HepG2 (cell line): ENCODE data around the gene BHLHE41. TPM values are rescaled to one million over a fixed set of nuclear protein-coding genes. Genes with fewer than 3 reads are reported as not detected.
A peak's percentile ranks its signal among the peaks of the same experiment; 100 is the strongest.

Experiments
- HNRNPH1 ChIP-seq: fragments of 200-400 bp; formaldehyde crosslinking; optimal IDR thresholded peaks from 2 replicates; pipeline ENCODE3; 2017; ENCODE audit warnings: mild to moderate bottlenecking, low read depth, low read length
- POLR2A ChIP-seq, 2 experiments: IDR thresholded peaks; 2 replicates each; pipeline ENCODE4 v1.6.1; 2011; ENCODE audit warnings: low read depth in 2 of 2, low read length in 2 of 2, mild to moderate bottlenecking in 1 of 2, moderate library complexity in 1 of 2; ENCODE audit not compliant: insufficient read depth in 1 of 2
- POLR2G ChIP-seq: fragments of 200-400 bp; formaldehyde crosslinking; IDR thresholded peaks from 2 replicates; pipeline ENCODE4 v1.6.1; 2018; ENCODE audit warnings: mild to moderate bottlenecking, low read depth, low read length, moderate library complexity
- SAFB2 ChIP-seq: sonication (generic); formaldehyde crosslinking; IDR thresholded peaks from 2 replicates; pipeline ENCODE4 v1.5.1; 2020; ENCODE audit warnings: missing genetic modification reagents, low read depth, mild to moderate bottlenecking, borderline replicate concordance
- ZBTB42 ChIP-seq: sonication (generic); formaldehyde crosslinking; IDR thresholded peaks from 2 replicates; pipeline ENCODE4 v1.5.0; 2020; ENCODE audit warnings: mild to moderate bottlenecking, missing genetic modification reagents
- ZNF235 ChIP-seq: sonication (generic); formaldehyde crosslinking; IDR thresholded peaks from 2 replicates; pipeline ENCODE4 v1.8.1; 2023; ENCODE audit warnings: mild to moderate bottlenecking, missing genetic modification reagents, borderline replicate concordance
- ZNF251 ChIP-seq: sonication (generic); formaldehyde crosslinking; IDR thresholded peaks from 2 replicates; pipeline ENCODE4 v1.9.0; 2021; ENCODE audit warnings: mild to moderate bottlenecking, missing genetic modification reagents
- ZNF350 ChIP-seq: sonication (generic); formaldehyde crosslinking; IDR thresholded peaks from 2 replicates; pipeline ENCODE4 v1.4.0; 2020; ENCODE audit warnings: mild to moderate bottlenecking, low read depth, missing genetic modification reagents, borderline replicate concordance
- polyA plus RNA-seq, 8 experiments: library from polyadenylated mRNA; depleted of rRNA in 3 of 8; stranded (reverse) in 7 of 8; unstranded in 1 of 8; fragments of >200 nt; fragmentation: Illumina TruSeq in 4 of 8; extraction: Trizol in 4 of 8; gene quantifications; 2 replicates each; pipeline versions ENCODE4 v1.2.1 to v1.2.3, GENCODE V29; 2011 to 2016; ENCODE audit warnings: low read depth in 4 of 8, missing spikeins in 1 of 8, mixed read lengths in 1 of 8; ENCODE audit not compliant: insufficient read depth in 1 of 8
- total RNA-seq, 5 experiments: library from RNA; depleted of rRNA; stranded (reverse); fragments of >200 nt; fragmentation: Illumina TruSeq; extraction: Trizol; gene quantifications; 2 replicates each; pipeline ENCODE4 v1.2.3, GENCODE V29; 2016; ENCODE audit warnings: low read depth in 1 of 5
- TF ChIP-seq, protein P1 (sequence below): sonication (generic); formaldehyde crosslinking; IDR thresholded peaks from 2 replicates; pipeline ENCODE4 v1.4.0; 2020; ENCODE audit warnings: mild to moderate bottlenecking, missing genetic modification reagents
- TF ChIP-seq, protein P2 (sequence below): fragments of 450-650 bp; IDR thresholded peaks from 2 replicates; pipeline ENCODE4 v1.6.1; 2017
- TF ChIP-seq, protein P3 (sequence below): IDR thresholded peaks from 2 replicates; pipeline ENCODE4 v1.4.0; 2020; ENCODE audit warnings: mild to moderate bottlenecking, missing genetic modification reagents
- TF ChIP-seq, protein P4 (sequence below): sonication (generic); formaldehyde crosslinking; IDR thresholded peaks from 2 replicates; pipeline ENCODE4 v1.5.0; 2020; ENCODE audit warnings: missing genetic modification reagents, mild to moderate bottlenecking, borderline replicate concordance
- TF ChIP-seq, protein P5 (sequence below): sonication (generic); formaldehyde crosslinking; IDR thresholded peaks from 2 replicates; pipeline ENCODE4 v1.8.1; 2023; ENCODE audit warnings: mild to moderate bottlenecking, moderate library complexity, missing genetic modification reagents
- TF ChIP-seq, protein P6 (sequence below), 2 experiments: sonication (generic) in 1 of 2; formaldehyde crosslinking in 1 of 2; IDR thresholded peaks; 2 replicates each; pipeline versions ENCODE4 v1.4.0 to v1.6.1; 2018 to 2020; ENCODE audit warnings: missing genetic modification reagents in 2 of 2, borderline replicate concordance in 1 of 2, low read depth in 1 of 2, mild to moderate bottlenecking in 1 of 2, missing biosample characterization in 1 of 2

BHLHE41 gene
- total and polyA plus RNA-seq, 2 of the 13 experiments (the other 11 are each of a cell fraction or from before 2014, with no cell fraction given) = 0.03 TPM; not detected in 1

DNA sequence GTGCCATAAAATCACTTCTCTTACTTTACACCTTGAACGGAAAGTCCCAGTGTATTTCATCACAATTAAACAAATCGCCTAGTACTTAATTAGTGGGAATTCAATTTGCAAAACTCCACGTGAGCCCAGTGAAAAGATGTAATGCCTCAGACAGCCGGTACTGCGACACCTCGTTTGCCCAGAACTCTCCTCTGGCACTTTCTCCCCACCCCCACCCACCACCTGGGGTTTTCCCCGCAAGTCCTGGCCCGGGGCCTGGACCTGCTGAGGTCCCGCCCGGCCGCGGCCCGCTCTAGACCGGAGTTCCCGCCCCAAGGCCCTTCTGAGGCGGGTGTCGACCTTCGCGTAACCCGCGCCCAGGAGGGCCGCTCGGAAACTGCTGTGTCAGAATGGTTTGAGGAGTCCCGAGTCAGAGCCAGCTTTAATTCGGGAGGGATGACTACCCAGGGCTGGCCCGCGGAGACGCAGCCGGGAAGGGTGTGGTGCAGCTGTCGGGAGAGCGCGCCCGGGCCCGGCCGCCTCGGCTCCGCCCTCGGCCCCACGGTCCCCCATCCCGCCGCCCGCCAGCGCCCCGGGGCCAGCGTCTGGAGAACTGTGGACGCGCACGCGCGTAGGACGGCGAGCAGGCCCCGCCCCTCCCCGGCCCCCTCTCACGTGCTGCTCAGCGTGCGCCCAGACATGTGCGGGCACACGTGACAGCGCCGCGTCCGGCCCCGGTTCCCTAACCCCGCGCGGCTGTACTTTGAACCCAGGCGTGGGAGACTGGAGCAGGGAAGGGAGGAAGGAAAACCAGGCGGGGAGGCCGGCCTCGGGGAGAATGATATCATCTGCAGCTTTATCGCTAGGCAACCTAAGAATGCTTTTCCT is 10.8 kb downstream of the BHLHE41 start (continued):
- TF ChIP-seq, protein P1, sequence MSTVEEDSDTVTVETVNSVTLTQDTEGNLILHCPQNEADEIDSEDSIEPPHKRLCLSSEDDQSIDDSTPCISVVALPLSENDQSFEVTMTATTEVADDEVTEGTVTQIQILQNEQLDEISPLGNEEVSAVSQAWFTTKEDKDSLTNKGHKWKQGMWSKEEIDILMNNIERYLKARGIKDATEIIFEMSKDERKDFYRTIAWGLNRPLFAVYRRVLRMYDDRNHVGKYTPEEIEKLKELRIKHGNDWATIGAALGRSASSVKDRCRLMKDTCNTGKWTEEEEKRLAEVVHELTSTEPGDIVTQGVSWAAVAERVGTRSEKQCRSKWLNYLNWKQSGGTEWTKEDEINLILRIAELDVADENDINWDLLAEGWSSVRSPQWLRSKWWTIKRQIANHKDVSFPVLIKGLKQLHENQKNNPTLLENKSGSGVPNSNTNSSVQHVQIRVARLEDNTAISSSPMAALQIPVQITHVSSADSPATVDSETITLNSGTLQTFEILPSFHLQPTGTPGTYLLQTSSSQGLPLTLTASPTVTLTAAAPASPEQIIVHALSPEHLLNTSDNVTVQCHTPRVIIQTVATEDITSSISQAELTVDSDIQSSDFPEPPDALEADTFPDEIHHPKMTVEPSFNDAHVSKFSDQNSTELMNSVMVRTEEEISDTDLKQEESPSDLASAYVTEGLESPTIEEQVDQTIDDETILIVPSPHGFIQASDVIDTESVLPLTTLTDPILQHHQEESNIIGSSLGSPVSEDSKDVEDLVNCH (CRISPR knock-in tag) = no peak
- peak; percentile 76; the same call in 1 of the 2 replicates for TF ChIP-seq SAFB2
- TF ChIP-seq, protein P2, sequence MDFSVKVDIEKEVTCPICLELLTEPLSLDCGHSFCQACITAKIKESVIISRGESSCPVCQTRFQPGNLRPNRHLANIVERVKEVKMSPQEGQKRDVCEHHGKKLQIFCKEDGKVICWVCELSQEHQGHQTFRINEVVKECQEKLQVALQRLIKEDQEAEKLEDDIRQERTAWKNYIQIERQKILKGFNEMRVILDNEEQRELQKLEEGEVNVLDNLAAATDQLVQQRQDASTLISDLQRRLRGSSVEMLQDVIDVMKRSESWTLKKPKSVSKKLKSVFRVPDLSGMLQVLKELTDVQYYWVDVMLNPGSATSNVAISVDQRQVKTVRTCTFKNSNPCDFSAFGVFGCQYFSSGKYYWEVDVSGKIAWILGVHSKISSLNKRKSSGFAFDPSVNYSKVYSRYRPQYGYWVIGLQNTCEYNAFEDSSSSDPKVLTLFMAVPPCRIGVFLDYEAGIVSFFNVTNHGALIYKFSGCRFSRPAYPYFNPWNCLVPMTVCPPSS = no peak
- TF ChIP-seq, protein P3, sequence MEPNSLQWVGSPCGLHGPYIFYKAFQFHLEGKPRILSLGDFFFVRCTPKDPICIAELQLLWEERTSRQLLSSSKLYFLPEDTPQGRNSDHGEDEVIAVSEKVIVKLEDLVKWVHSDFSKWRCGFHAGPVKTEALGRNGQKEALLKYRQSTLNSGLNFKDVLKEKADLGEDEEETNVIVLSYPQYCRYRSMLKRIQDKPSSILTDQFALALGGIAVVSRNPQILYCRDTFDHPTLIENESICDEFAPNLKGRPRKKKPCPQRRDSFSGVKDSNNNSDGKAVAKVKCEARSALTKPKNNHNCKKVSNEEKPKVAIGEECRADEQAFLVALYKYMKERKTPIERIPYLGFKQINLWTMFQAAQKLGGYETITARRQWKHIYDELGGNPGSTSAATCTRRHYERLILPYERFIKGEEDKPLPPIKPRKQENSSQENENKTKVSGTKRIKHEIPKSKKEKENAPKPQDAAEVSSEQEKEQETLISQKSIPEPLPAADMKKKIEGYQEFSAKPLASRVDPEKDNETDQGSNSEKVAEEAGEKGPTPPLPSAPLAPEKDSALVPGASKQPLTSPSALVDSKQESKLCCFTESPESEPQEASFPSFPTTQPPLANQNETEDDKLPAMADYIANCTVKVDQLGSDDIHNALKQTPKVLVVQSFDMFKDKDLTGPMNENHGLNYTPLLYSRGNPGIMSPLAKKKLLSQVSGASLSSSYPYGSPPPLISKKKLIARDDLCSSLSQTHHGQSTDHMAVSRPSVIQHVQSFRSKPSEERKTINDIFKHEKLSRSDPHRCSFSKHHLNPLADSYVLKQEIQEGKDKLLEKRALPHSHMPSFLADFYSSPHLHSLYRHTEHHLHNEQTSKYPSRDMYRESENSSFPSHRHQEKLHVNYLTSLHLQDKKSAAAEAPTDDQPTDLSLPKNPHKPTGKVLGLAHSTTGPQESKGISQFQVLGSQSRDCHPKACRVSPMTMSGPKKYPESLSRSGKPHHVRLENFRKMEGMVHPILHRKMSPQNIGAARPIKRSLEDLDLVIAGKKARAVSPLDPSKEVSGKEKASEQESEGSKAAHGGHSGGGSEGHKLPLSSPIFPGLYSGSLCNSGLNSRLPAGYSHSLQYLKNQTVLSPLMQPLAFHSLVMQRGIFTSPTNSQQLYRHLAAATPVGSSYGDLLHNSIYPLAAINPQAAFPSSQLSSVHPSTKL (CRISPR knock-in tag) = peak; percentile 91
- TF ChIP-seq HNRNPH1 = no peak
- TF ChIP-seq ZNF235 (CRISPR knock-in tag) = peak; percentile 56; the same call in 1 of the 2 replicates
- TF ChIP-seq, protein P4, sequence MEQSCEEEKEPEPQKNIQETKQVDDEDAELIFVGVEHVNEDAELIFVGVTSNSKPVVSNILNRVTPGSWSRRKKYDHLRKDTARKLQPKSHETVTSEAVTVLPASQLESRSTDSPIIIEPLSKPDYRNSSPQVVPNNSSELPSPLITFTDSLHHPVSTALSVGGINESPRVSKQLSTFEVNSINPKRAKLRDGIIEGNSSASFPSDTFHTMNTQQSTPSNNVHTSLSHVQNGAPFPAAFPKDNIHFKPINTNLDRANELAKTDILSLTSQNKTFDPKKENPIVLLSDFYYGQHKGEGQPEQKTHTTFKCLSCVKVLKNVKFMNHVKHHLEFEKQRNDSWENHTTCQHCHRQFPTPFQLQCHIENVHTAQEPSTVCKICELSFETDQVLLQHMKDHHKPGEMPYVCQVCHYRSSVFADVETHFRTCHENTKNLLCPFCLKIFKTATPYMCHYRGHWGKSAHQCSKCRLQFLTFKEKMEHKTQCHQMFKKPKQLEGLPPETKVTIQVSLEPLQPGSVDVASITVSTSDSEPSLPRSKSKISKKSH (CRISPR knock-in tag) = peak; percentile 97
- no peak for TF ChIP-seq ZNF251 (CRISPR knock-in tag)
- 0 out of 2 replicates have a peak, but pooled peaks have one; percentile 77 for TF ChIP-seq ZBTB42 (CRISPR knock-in tag)
- TF ChIP-seq POLR2G = peak; percentile 33; the same call in 1 of the 2 replicates
- TF ChIP-seq ZNF350 (CRISPR knock-in tag) = peak; percentile 77; the same call in 1 of the 2 replicates
- peak in 1 of 2 experiments; percentile 28; a peak in 1 of 4 replicates for TF ChIP-seq POLR2A (IDR thresholded peaks at IDR 0.05; ENCODE audit: insufficient read depth in 1 of 2, low read depth in 2 of 2, low read length in 2 of 2)
- TF ChIP-seq, protein P5, sequence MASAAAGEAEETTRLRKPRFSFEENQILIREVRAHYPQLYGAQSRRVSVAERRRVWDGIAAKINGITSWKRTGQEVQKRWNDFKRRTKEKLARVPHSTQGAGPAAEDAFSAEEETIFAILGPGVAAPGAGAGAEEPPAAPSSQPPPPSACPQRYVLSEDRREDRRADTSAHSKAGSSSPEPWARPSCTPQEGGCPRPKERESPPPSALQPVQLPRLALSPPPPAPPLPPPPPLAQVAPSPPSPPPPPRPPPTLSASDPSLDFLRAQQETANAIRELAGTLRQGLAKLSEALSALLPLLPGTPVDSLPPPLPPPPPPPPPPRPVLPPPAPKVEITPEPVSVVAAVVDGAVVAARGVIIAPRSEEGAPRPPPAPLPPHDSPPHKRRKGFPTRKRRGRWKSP = peak; percentile 96
- TF ChIP-seq, protein P6, sequence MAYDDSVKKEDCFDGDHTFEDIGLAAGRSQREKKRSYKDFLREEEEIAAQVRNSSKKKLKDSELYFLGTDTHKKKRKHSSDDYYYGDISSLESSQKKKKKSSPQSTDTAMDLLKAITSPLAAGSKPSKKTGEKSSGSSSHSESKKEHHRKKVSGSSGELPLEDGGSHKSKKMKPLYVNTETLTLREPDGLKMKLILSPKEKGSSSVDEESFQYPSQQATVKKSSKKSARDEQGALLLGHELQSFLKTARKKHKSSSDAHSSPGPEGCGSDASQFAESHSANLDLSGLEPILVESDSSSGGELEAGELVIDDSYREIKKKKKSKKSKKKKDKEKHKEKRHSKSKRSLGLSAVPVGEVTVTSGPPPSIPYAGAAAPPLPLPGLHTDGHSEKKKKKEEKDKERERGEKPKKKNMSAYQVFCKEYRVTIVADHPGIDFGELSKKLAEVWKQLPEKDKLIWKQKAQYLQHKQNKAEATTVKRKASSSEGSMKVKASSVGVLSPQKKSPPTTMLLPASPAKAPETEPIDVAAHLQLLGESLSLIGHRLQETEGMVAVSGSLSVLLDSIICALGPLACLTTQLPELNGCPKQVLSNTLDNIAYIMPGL (CRISPR knock-in tag; IDR thresholded peaks at IDR 0.05; ENCODE audit: borderline replicate concordance in 1 of 2, low read depth in 1 of 2) = 0 out of 4 replicates have a peak, but pooled peaks have one; percentile 16 to 37
